ENCODE results near the gene ZNF544.

Gene ZNF544

DNA sequence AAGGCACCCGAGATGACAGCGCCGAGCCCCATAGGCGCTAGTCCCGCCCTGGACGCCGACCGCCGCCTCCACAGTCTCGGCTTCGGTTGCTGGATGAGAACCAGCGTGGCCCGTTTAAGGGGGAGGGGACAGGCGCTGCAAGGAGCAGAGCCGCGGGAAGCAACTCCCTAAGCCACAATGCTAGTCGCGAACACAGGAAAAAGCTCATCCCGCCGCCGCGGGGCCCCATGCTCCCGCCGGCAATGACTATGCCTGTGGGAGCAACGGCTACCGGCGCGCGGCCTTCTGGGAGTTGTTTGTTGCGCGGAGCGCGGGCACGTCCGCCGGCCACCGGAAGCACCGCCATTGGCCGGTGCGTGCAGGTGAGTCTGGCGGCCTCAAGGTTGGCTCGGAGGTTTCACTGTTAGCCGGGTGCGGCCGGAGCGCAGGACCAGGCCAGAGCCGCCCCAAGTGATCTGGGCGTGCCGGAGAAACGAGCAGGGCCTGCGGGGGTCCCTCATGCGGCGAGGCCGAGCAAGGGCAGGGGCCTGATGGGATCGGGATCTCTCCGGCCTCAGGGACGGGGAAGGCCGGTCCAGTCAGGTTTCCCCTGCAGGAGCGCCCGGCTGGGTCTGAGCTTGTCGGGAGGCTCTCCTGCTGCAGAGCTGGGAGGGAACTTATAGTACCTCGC, at the start of gene ZNF544:
Gene ZNF544, plus strand, starts transcription at position 330 of the 670 bp plus-strand sequence. CDS start 15,110 bp downstream, outside the sequence.
- Mint-ChIP-seq H3K27ac (peak within 1 kb of the TSS; percentile 91), H3K4me3 (peak within 1 kb of the TSS; percentile 95), H3K27me3 (no peaks in the 10 kb centered on the region), H3K36me3 (peaks cover 42% of the 10 kb centered on the region), H3K9me3 (peaks cover 28% of the 10 kb centered on the region), H3K4me1 (peaks cover 22% of the 10 kb centered on the region)

DNA sequence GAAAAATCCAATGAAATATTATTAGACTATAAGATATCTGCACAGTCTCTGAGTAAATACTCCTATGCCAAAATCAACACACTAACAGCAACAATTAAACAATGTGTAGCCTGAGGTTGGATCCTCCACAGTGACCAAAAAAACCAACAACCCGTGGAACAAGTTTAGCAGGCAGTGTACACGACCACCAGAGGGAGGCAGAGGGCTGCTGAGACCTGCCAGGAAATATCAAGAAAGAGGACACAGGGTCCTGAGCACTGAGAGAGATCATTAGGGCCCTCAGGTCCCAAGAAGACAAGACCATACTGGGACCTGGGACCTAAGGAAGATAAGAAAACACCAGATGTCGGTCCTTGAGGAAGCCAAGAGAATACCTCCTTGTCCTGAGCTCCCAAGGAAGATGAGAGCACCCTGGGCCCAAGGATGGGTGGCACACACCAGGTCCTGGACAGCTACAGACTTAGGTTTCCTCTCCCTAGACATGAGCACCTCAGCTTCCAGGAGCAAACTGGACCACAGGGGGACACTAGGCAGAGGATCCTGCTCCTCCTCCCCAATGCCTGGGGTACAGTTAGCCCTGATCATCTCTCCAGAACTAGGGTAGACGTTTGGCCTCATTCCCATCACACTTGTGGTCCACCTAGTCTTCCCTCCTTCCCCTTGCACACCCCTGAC, 46.7 kb upstream of the ZNF544 start:
- Mint-ChIP-seq H3K4me1 (peaks cover 25% of the 10 kb centered on the region), H3K27ac (peak overlapping the region; percentile 98), H3K4me3 (peak overlapping the region; percentile 97), H3K36me3 (peaks cover 44% of the 10 kb centered on the region), H3K9me3 (peaks cover 5% of the 10 kb centered on the region), H3K27me3 (no peaks in the 10 kb centered on the region)

DNA sequence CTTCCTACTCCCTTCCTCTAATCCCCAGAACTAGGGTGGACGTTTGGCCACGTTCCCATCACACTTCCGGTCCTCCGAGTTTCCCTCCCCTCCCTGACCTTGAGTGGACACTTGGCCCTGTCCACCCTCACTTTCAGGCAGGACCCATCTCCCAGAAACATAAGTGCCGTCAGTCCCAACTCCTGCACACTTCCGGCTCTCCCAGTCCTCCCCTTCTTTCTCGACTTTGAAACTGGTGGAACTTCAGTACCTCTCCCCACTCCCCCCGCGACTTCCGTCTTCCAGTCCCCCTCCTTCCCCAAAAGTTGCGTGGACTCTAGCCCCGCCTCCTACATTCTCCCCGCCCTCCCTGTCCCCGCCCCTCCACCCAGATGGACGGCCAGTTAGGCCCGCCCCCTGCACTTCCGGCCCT, 46.1 kb upstream of the ZNF544 start:
- no peaks in the 10 kb centered on the region for H3K27me3 Mint-ChIP-seq
- peaks cover 5% of the 10 kb centered on the region for H3K9me3 Mint-ChIP-seq
- peak overlapping the region; percentile 97 for H3K4me3 Mint-ChIP-seq
- H3K4me1 Mint-ChIP-seq = peaks cover 25% of the 10 kb centered on the region
- peaks cover 43% of the 10 kb centered on the region for H3K36me3 Mint-ChIP-seq
- peak overlapping the region; percentile 98 for H3K27ac Mint-ChIP-seq

DNA sequence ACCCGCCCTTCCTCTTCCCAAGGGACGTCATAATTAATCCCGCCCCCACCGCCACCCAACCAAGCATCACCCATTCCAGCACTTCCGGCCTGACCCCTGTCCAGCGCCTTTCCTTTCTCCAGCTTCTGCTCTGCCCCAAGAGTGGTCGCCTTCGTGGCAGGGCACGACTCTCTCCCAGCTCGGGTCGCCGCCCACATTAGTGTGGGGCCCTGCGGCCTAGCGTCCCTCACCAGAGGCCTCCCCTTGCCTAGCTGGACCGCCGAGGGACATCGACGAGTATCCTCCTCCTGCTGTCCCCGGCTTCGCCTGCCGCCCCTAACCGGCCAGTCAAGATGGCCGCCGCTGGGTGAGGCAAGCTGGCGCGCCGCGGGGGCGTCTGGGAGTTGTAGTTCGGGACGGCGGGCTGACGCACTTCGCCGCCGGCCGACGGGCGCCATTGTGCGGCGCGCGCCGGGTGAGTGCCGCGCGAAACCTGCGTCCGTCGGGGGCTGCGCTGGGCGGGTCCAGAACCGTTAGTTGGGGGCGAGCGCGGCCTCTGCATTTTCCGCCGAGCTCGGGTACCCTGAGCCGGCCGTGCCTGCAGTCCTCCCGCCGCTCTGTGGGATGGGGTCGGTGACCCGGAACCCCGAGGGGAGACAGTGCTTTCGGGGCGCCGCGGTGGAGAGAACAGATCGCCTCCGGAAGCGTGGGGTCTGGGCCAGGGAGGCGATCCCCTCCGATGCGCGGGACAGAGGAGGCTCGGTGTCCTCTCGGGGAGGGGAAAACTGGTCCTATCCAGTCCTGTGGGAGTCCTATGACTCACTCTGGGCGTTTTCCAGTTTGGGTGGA, 45.5 kb upstream of the ZNF544 start, which contains the start of gene ZNF274:
Gene ZNF274, plus strand, starts transcription at position 73 of the 828 bp plus-strand sequence. CDS start 905 bp downstream, outside the sequence.
- H3K4me3 Mint-ChIP-seq = peak within 1 kb of the TSS; percentile 97
- peaks cover 5% of the 10 kb centered on the region for H3K9me3 Mint-ChIP-seq
- H3K27me3 Mint-ChIP-seq = no peaks in the 10 kb centered on the region
- H3K36me3 Mint-ChIP-seq = peaks cover 42% of the 10 kb centered on the region
- H3K27ac Mint-ChIP-seq = peak within 1 kb of the TSS; percentile 98
- H3K4me1 Mint-ChIP-seq = peaks cover 25% of the 10 kb centered on the region

DNA sequence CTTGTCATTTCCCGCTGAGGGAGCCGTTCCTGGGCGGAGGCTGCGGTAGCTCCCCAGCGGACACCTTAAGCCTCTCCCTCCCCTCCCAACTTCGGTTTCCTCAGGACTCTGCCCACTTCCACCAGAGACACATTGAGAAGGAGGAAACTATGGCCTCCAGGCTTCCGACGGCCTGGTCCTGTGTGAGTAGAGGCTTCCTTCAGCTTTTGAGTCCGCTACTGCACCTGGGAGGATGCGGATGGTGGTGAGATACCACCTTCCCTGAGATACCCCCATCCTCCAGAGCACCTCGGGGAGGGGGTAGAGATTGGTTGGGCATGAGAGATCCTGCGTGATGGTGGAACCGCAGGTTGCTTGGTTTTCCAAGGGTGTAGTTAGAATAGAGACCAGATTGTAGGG, 44.9 kb upstream of the ZNF544 start:
- Mint-ChIP-seq H3K27ac (peak overlapping the region; percentile 98), H3K36me3 (peaks cover 44% of the 10 kb centered on the region), H3K4me3 (peak overlapping the region; percentile 97), H3K9me3 (peaks cover 6% of the 10 kb centered on the region), H3K4me1 (peaks cover 25% of the 10 kb centered on the region), H3K27me3 (no peaks in the 10 kb centered on the region)

DNA sequence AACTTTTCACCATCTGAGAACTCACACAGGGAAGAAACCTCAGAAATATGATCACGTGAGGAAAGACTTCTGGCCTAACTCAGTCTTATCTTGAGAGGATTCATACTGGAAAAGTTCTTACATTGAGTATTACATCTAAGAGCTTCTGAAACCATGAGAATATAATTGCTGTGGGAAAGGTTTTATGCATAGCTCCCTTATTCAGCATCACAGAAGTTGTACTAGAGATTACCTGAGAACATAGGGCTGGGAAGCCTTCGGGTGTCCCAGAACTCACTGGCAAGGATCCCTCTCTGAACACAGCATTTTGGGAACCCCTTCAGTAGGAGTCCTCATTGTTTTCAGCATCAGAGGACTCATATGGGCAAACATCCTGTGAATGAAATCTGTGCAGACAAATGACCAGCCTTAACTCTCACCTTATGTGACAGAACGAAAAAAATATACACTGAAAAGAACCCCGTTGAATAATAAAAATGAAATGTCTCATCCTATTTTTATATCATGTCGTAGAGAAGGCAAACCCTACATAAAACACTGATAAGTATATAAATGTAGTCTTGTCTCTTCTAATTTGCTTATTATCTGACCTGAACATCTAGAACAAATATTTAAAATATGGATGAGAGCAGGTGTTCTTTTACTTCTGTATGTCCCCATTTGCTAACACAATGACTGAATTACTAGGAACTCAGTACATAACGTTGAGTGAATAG, 31.7 kb upstream of the ZNF544 start:
- H3K4me1 Mint-ChIP-seq = no peaks in the 10 kb centered on the region
- H3K36me3 Mint-ChIP-seq = peaks cover 74% of the 10 kb centered on the region
- peaks cover 19% of the 10 kb centered on the region for H3K9me3 Mint-ChIP-seq
- no peaks in the 10 kb centered on the region for H3K27me3 Mint-ChIP-seq
- H3K27ac Mint-ChIP-seq = no peak overlapping the region
- H3K4me3 Mint-ChIP-seq = no peak overlapping the region

DNA sequence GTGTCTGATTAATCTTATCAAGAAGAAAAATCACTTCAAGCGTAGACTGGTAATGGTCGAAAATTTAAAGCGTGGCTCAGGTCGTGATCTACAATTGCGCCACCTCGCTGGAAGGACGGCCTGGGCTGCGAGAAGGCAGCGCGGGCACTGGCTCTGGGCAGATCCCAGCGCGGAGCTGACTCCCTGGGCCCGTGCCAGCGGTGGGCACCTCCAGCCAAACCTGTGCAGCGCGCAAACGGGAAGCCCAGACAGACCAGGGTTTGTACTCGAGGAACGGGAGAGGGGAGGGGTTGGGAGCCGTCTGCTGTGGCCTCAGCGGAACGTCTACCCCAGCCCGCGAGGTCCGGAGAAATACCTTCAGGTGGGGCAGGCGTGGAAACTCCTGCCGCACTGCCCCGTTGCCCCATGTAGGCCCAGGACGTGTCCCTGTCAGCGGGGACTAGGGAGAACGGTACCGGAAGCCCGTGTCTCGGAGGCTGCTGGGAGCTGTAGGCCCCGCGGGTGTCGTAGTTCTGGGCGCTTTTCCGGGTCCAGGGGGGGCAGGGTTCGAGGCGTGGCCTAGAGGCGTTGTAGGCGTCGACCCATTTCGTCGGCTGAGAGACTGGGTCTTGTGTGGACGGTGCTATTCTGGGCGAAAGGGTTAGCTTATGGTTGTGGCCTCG, 24.8 kb upstream of the ZNF544 start:
- H3K27ac Mint-ChIP-seq = no peak overlapping the region
- H3K36me3 Mint-ChIP-seq = peaks cover 77% of the 10 kb centered on the region
- no peak overlapping the region for H3K4me3 Mint-ChIP-seq
- H3K9me3 Mint-ChIP-seq = peaks cover 34% of the 10 kb centered on the region
- H3K4me1 Mint-ChIP-seq = peaks cover 3% of the 10 kb centered on the region
- no peaks in the 10 kb centered on the region for H3K27me3 Mint-ChIP-seq

DNA sequence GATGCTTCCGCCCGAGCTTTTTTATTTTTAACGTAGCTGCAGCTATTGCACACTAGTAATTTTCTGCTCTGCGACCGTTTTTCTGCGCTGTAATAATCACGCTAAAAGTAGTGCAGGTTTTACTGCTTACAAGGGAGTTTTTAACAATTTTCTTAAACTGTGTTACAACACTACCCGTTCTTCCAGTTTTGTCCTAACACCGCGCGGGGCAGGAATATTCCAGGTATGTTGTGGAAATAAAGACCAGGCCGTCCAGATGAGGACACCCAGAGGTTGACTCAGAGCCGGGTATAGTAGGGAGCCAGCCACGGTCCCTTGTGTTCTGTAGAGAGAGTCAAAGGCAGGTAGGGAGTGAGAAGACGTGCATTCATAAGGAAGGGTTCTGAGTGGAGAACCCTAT, 24.1 kb upstream of the ZNF544 start:
- Mint-ChIP-seq H3K4me1 (peaks cover 3% of the 10 kb centered on the region), H3K9me3 (peaks cover 34% of the 10 kb centered on the region), H3K4me3 (no peak overlapping the region), H3K36me3 (peaks cover 80% of the 10 kb centered on the region), H3K27me3 (no peaks in the 10 kb centered on the region), H3K27ac (no peak overlapping the region)

DNA sequence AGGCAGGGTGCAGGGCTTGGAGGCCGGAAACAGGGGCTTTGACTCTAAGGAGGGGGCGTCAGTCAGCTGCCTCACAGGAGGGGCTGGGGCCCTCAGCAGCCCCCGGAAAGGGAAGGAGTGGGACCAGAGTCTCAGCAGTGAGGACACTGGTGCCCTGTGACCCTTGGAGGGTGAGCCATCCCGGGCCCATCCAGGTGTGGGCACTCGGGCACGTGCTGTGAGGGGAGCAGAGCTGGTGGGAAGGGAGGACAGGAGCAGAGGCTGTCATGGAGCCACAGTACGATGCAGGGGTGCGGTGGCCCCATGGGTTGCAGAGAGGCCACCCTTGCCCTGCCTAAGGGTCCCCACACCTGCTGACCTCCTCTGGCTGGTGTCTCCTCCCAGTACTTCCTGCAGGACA, 19.1 kb upstream of the ZNF544 start:
- peaks cover 89% of the 10 kb centered on the region for H3K36me3 Mint-ChIP-seq
- no peaks in the 10 kb centered on the region for H3K27me3 Mint-ChIP-seq
- H3K9me3 Mint-ChIP-seq = peaks cover 26% of the 10 kb centered on the region
- H3K27ac Mint-ChIP-seq = no peak overlapping the region
- H3K4me1 Mint-ChIP-seq = peaks cover 2% of the 10 kb centered on the region
- H3K4me3 Mint-ChIP-seq = no peak overlapping the region

DNA sequence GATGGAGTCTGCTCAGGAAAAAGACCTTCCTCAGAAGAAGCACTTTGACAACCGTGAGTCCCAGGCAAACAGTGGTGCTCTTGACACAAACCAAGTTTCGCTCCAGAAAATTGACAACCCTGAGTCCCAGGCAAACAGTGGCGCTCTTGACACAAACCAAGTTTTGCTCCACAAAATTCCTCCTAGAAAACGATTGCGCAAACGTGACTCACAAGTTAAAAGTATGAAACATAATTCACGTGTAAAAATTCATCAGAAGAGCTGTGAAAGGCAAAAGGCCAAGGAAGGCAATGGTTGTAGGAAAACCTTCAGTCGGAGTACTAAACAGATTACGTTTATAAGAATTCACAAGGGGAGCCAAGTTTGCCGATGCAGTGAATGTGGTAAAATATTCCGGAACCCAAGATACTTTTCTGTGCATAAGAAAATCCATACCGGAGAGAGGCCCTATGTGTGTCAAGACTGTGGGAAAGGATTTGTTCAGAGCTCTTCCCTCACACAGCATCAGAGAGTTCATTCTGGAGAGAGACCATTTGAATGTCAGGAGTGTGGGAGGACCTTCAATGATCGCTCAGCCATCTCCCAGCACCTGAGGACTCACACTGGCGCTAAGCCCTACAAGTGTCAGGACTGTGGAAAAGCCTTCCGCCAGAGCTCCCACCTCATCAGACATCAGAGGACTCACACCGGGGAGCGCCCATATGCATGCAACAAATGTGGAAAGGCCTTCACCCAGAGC, 16.2 kb upstream of the ZNF544 start:
- H3K9me3 Mint-ChIP-seq = peaks cover 12% of the 10 kb centered on the region
- no peaks in the 10 kb centered on the region for H3K4me1 Mint-ChIP-seq
- H3K36me3 Mint-ChIP-seq = peaks cover 66% of the 10 kb centered on the region
- no peak overlapping the region for H3K27ac Mint-ChIP-seq
- H3K27me3 Mint-ChIP-seq = no peaks in the 10 kb centered on the region
- no peak overlapping the region for H3K4me3 Mint-ChIP-seq

DNA sequence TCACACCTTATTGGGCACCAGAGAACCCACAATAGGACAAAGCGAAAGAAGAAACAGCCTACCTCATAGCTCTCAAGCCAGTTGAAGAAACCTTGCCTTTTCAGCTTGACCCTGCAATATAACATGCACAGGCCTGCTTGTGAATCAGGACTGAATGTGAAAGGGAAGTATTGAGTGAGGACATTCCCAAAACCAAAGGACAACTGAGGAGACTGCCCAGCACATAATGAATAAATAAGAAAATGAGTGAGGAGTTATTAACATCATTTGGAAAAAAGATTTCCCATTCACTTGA, 15.7 kb upstream of the ZNF544 start:
- H3K27ac Mint-ChIP-seq = no peak overlapping the region
- H3K36me3 Mint-ChIP-seq = peaks cover 61% of the 10 kb centered on the region
- H3K4me1 Mint-ChIP-seq = no peaks in the 10 kb centered on the region
- H3K27me3 Mint-ChIP-seq = no peaks in the 10 kb centered on the region
- H3K4me3 Mint-ChIP-seq = no peak overlapping the region
- H3K9me3 Mint-ChIP-seq = peaks cover 7% of the 10 kb centered on the region

DNA sequence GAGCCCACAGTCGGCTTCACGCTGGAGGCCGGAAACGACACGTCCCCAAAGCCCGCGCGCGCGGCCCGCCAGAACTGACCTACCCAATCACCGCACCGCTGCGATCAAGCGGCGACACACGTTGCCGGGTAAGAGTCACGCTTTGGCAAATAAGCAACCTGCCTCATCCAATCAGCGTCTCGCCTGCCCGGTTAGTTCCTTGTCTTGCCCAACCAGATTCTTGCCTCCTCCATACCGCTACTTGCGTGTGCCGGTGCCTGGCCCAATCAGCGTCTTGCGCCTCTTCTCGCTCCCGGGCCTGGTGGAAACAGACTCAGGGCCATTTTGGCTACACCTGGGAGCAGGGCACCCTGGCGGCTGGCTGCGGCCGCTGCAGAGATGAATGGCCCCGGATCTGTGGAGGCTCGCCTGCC, 11.6 kb upstream of the ZNF544 start:
- H3K4me3 Mint-ChIP-seq = no peak overlapping the region
- no peaks in the 10 kb centered on the region for H3K27me3 Mint-ChIP-seq
- no peak overlapping the region for H3K27ac Mint-ChIP-seq
- H3K36me3 Mint-ChIP-seq = peaks cover 28% of the 10 kb centered on the region
- peaks cover 4% of the 10 kb centered on the region for H3K9me3 Mint-ChIP-seq
- H3K4me1 Mint-ChIP-seq = no peaks in the 10 kb centered on the region

DNA sequence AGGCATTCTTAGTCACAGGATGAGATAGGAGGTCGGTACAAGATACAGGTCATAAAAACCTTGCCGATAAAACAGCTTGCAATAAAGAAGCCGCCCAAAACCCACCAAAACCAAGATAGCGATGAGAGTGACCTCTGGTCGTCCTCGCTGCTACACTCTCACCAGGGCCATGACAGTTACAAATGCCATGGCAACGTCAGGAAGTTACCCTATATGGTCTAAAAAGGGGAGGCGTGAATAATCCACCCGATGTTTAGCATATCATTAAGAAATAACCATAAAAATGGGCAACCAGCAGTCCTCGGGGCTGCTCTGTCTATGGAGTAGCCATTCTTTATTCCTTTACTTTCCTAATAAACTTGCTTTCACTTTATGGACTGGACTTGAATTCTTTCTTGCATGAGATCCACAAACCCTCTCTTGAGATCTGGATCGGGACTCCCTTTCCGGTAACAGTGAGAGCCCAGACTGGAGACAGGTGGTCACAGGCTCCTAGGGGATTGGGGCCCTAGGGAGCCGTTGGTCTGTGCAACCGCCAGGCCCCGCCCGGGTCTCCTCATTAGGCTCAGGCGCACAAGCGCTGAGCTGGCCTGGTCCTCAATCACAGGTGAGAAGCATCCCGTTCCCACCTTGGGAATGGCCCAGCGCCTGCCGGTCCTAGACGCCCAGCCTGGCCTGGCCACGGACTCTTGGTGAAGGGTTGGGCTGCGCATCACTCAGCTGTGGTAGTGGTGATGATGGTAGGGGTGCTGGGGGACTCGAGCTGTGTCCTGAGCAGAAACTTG, 10.9 kb upstream of the ZNF544 start:
- Mint-ChIP-seq H3K4me3 (no peak overlapping the region), H3K27ac (no peak overlapping the region), H3K27me3 (peaks cover 2% of the 10 kb centered on the region), H3K36me3 (peaks cover 24% of the 10 kb centered on the region), H3K9me3 (peaks cover 10% of the 10 kb centered on the region), H3K4me1 (no peaks in the 10 kb centered on the region)

DNA sequence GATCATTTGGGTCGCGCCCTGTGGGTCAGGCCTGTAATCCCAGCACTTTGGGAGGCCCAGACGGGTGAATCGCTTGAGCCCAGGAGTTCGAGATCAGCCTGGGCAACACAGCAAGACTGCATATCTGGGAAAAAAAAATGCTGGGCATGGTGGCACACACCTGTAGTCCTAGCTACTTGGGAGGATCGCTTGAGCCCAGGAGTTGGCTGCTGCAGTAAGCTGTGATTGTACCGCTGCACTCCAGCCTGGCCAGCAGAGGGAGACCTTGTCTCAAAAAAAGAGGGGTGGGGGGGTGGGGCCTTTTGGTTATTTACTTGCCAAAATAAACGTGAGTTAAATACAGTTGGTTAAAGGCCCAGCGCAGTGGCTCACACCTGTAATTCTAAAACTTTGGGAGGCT, 9.8 kb upstream of the ZNF544 start:
- Mint-ChIP-seq H3K27ac (no peak overlapping the region), H3K27me3 (peaks cover 2% of the 10 kb centered on the region), H3K4me3 (no peak overlapping the region), H3K9me3 (peaks cover 11% of the 10 kb centered on the region), H3K4me1 (no peaks in the 10 kb centered on the region), H3K36me3 (peaks cover 17% of the 10 kb centered on the region)

Measured in activated naive CD4-positive, alpha-beta T cell treated with anti-CD3 and anti-CD28 coated beads, Interleukin-2, amount 50 U/mL, for 24 hours (primary cell).